SIG-M5 (cell line): ENCODE data around the gene FRMPD4.
A peak's percentile ranks its signal among the peaks of the same experiment; 100 is the strongest.

ENCODE experiments used
- DNase-seq: peaks from one replicate; lab custom pipeline; 2025; lab: John Stamatoyannopoulos, UW

The FRMPD4 gene

GRCh38 chrX:12367254-12367653 lies 229.0 kb downstream of the FRMPD4 start:
- DNase-seq: no peak

- DNase-seq: no peak
These were observed 232.3 kb downstream of the FRMPD4 start for GRCh38 chrX:12370497-12370986.

- no peak for DNase-seq
These were observed 233.8 kb downstream of the FRMPD4 start for GRCh38 chrX:12372111-12372510.

- DNase-seq: no peak
These were observed 236.0 kb downstream of the FRMPD4 start for GRCh38 chrX:12374286-12374685.

GRCh38 chrX:12378253-12378652 lies 240.0 kb downstream of the FRMPD4 start:
- no peak for DNase-seq

- DNase-seq: no peak
These were observed 240.4 kb downstream of the FRMPD4 start for GRCh38 chrX:12378706-12379105.

- DNase-seq: no peak
These were observed 241.4 kb downstream of the FRMPD4 start for GRCh38 chrX:12379671-12380070.

GRCh38 chrX:12383196-12383595 lies 244.9 kb downstream of the FRMPD4 start:
- DNase-seq: no peak

- DNase-seq: no peak
These were observed 252.0 kb downstream of the FRMPD4 start for GRCh38 chrX:12390301-12390700.

- DNase-seq: no peak
These were observed 258.3 kb downstream of the FRMPD4 start for GRCh38 chrX:12396584-12396983.

GRCh38 chrX:12400218-12400617 lies 261.9 kb downstream of the FRMPD4 start:
- no peak for DNase-seq

GRCh38 chrX:12401252-12401651 lies 263.0 kb downstream of the FRMPD4 start:
- DNase-seq: no peak

- DNase-seq: no peak
These were observed 265.3 kb downstream of the FRMPD4 start for GRCh38 chrX:12403474-12404082.

GRCh38 chrX:12405306-12405705 lies 267.0 kb downstream of the FRMPD4 start:
- DNase-seq: no peak

GRCh38 chrX:12410523-12410922 lies 272.2 kb downstream of the FRMPD4 start:
- no peak for DNase-seq

- DNase-seq: no peak
These were observed 273.6 kb downstream of the FRMPD4 start for GRCh38 chrX:12411831-12412230.

- no peak for DNase-seq
These were observed 274.3 kb downstream of the FRMPD4 start for GRCh38 chrX:12412561-12412960.

GRCh38 chrX:12419591-12419990 lies 281.3 kb downstream of the FRMPD4 start:
- DNase-seq: no peak

GRCh38 chrX:12421918-12422317 lies 283.6 kb downstream of the FRMPD4 start:
- no peak for DNase-seq

- DNase-seq: no peak
These were observed 285.1 kb downstream of the FRMPD4 start for GRCh38 chrX:12423346-12423745.

- DNase-seq: peak; percentile 60
These were observed 287.2 kb downstream of the FRMPD4 start for GRCh38 chrX:12425496-12425895.

- no peak for DNase-seq
These were observed 288.1 kb downstream of the FRMPD4 start for GRCh38 chrX:12426420-12426819.

GRCh38 chrX:12434493-12434892 lies 296.2 kb downstream of the FRMPD4 start:
- no peak for DNase-seq

GRCh38 chrX:12439416-12439815 lies 301.1 kb downstream of the FRMPD4 start:
- DNase-seq: no peak
